Smooth muscle cell of the brain vasculature (primary cell): ENCODE results near the gene MEG3.

Experiments used
- DNase-seq: peaks from one replicate; pipeline ENCODE4 v3.0.0-alpha.2; 2012; ENCODE audit warnings: low read depth, low spot score

Gene MEG3

GRCh38 chr14:100895411-100895810 is 69.5 kb downstream of the MEG3 start:
- DNase-seq: no peak

GRCh38 chr14:100896369-100897060 is 70.6 kb downstream of the MEG3 start:
- DNase-seq: no peak

DNA sequence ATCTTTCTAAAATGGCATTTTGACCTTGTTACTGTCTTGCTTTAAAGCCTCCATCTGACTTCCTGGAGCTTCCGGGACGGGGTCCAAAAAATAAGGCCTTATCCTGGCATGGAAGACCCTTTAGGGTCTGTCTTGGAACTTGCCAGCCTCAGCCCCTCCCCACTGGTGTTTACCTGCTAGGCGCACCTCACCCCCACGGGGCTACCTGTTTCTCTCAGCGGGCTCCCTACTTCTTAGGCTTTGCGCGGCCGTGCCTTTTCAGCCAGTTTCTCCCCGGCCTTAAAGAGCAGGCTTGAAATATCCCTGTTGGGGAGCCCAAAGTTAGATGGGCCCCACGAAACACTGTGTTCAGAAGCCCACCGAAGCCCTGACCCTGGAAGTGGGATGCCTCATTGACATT is 72.5 kb downstream of the MEG3 start:
- no peak for DNase-seq

GRCh38 chr14:100898935-100899883 is 73.3 kb downstream of the MEG3 start:
- DNase-seq: no peak

- no peak for DNase-seq
These were observed 74.2 kb downstream of the MEG3 start for GRCh38 chr14:100899884-100900771.

DNA sequence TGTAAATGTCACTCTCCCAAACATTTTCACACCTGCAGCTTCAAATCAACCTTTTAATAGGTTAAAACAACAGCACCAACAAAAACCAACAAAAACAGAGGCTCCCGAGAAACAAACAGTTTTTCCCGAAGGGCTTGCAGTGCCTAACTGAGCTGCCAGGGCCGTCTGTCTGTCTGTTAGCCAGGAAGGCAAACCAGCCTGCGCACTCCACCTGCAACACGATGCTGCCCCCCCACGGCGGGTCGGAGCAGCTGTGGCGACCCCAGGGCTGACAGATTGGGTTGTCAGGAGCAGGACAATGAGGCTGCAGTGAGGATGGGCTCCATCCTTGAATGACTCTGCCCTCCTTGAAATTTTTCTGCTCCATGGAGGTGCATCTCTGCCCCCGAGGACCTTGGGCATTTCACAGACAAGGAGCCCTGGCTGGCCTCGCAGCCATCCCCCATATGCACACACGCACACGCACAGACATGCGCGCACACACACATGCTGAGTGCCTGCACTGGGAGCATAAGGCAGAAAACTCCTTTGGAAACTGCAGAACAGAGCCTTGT is 75.0 kb downstream of the MEG3 start:
- DNase-seq: no peak

DNA sequence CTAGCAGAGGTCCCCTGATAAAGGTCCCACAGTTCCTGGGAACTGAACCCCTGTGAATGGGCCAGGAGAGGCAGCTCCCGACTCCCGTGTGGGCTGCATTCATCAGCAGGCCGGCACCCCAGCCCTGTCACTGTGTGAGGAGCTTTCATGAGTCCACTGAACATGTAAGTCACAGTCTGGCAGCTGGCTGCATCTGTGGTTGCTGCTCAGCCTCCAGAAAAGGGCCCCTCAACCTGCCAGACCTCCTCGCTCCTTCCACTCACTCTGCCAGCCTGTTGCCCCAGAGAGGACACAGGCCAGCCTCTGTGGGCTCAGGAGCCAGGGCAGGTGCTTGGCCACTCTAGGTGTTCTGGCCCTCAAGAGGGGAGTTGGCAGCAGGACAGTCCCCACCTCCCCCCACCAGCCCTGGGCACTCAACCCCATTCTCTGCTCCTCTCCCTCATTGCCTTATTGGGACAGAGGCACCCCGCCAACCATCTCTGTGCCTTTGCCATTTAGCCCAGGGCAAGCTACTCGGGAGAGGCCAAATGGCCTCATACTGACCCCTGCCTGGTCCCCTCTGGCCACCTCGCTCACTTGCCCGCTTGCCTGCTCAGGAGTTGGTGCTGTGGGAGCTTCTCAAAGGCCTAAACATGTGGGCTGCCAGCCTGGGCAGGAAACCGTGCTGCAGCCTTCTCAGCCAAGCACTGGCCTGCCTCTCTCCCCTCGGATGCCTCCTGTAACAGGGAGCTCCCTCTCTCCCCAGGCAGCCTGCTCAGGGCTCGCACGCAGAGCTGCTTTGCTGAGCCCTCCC is 75.7 kb downstream of the MEG3 start:
- no peak for DNase-seq

GRCh38 chr14:100902295-100903133 is 76.6 kb downstream of the MEG3 start:
- DNase-seq: no peak

DNA sequence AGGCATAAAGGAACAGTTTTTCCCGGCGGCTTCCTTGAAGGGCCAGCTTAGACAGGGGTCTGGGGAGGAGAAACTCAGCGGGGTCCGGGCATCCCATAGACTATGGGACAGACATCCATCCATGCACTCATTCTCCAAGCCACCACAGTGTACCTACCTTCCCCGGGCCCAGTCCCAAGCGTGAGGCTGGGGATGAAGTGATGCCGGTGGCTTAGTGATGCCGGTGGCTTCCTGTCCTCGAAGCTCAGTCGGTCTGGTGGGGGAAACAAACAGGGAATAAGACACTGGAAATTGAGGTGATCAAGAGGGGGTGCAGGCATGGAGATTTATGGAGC is 77.2 kb downstream of the MEG3 start:
- no peak for DNase-seq

DNA sequence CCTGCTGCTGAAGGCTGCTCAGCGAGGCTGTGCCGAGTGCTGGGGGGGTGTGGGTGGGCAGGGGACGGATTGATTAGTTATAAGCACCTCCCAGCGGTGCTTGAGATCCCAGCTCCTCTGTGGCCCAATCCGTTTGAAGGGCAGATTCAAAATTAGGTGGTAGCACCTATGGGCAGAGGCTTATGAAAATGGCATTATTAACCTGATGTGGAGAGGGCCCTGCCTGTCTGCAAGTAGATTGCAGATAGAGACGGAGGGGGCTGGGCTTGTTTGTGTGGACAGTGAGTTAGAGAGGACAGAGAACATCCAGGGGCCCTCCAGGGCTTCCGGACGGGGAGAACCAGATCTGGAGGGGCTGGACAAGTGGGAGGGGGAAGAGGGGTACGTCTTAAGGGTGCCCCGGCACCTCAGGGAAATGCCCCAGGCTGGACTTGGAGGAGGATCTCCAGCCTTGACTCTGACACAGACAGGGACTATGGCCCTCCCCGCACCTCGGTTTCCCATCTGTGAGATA is 77.8 kb downstream of the MEG3 start, which contains the start of gene RTL1:
RTL1 (minus strand) TSS at position 51 of the 514 bp plus-strand sequence. CDS start 18,934 bp downstream, outside the sequence.
- no peak for DNase-seq

GRCh38 chr14:100904307-100905087 is 78.6 kb downstream of the MEG3 start:
- no peak for DNase-seq

DNA sequence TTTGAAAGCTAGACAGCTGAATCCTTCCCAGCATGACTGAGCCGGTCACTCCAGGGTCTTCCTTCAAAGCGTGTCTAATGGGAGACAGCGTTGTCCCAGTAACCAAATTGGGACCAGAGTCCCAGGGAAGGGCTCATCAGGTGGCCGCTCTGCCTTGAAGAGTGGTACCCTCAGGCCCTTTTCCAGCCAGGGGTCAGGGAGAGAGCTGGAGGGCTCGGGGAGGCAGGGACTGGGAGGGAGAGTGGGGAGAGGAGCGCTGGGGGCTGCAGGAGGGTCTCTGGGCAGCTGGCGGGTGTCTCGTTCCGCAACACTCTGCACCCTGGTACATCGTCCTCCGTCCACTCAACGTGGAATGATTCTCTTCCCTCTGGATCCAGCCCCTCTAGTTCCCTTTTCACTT is 79.2 kb downstream of the MEG3 start:
- no peak for DNase-seq

DNA sequence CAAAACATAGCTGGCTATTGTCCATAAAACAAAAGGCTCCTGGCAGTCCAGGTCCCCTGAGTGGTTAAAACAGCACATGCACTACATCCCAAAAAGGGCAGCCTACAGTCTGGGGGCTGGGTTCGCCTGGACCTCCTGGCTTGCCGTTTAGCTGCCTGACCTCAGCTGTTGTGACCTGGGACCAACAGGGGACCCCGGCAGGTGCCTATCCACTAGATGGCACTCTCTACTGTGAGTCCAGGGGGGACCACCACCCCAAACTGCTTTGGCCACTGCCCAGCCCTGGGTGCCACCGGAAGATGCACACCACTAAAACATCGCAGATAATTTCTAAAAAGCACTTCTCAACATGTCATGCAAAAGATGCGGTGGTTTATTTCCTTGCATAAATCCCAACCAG is 80.5 kb downstream of the MEG3 start:
- DNase-seq: no peak

GRCh38 chr14:100907240-100907639 is 81.3 kb downstream of the MEG3 start:
- no peak for DNase-seq

GRCh38 chr14:100909439-100909838 is 83.5 kb downstream of the MEG3 start:
- DNase-seq: no peak
